ENCODE results near the gene THTPA.

DNA sequence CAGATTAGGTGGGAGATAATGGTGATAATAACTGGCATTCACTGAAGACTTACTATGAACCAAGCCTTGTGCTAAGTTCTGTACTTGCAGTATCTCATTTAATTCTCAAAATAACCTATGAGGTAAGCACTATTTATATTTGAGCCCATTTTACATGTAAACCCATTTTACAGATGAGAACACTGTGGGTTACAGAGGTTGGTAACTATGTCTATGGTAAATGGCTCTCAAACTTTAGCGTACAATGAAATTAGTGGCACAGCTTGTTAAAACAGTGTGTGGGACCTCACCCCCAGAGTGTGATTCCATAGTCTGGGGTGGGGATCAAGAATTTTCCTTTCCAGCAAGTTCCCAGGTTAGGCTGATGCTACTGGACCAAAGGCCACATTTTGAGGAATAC, 44.7 kb downstream of the THTPA start:
- TF ChIP-seq POLR2A (IDR thresholded peaks at IDR 0.05; ENCODE audit: low read depth, low read length) (no peak), POLR2AphosphoS5 (IDR thresholded peaks at IDR 0.05; ENCODE audit: low read depth, low read length) (no peak)
